HG03139 (cell line): ENCODE data around the gene RTEL1.
"Not testable (repeated sequence)": the region's sequence is repeated elsewhere in the genome, so short reads cannot be mapped to it uniquely, and the experiment has no call there.

Experiments
- ATAC-seq: cut with Tn5 transposase; IDR thresholded peaks from one replicate; pipeline ENCODE4 v1.9.1; 2021; ENCODE audit not compliant: unreplicated experiment

The RTEL1 gene

GRCh38 chr20:63652192-63652980 is 5.7 kb upstream of the RTEL1 start:
- no peak for ATAC-seq

DNA sequence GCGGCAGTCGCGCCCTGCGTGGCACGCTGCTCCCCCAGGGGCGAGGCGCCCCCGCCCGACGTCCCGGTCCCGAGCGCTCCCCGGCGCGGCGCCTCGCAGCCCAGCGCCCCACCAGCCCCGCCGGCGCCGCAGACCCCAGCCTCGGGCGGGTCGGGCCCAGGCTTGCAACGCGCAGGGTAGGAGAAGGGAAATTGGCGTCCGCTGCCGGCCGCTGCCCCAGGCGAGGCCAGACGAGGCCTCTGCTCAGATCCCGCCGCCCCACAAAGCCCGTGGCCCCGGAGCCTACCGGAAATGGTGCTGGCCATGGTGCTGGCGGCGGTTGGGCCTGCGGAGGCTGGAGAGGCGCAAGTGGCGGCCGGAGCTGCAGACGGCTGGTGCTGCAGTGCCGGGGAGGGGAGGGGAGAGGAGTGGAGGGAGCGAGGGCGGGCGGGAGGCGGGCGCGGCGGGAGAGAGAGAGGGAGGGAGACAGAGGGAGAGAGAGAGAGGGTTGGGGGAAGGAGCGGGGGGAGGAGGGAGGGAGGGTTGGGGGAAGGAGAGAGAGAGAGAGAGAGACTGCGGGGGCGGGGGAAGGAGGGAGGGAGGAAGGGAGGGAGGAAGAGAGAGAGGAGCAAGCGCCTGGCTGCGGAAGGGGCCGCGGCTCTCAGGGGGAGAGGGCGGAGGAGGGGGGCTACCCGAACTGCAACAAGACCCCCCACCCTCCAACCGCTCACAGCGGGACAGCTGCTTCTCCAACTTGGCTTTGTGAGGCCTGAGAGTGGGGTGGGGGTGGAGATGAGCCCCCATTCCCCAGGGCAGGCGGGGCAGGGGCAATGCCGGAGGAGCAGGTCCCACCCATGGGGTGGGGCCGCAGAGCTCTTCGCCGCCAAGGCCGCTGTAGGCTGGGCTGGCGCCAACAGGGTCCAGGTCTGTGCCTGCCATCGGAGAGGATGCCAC is 4.8 kb upstream of the RTEL1 start, which contains the start of gene STMN3:
Gene STMN3 (minus strand): TSS at position 384 of the 933 bp plus-strand sequence. CDS start 79 bp downstream, at position 305.
- no peak for ATAC-seq

DNA sequence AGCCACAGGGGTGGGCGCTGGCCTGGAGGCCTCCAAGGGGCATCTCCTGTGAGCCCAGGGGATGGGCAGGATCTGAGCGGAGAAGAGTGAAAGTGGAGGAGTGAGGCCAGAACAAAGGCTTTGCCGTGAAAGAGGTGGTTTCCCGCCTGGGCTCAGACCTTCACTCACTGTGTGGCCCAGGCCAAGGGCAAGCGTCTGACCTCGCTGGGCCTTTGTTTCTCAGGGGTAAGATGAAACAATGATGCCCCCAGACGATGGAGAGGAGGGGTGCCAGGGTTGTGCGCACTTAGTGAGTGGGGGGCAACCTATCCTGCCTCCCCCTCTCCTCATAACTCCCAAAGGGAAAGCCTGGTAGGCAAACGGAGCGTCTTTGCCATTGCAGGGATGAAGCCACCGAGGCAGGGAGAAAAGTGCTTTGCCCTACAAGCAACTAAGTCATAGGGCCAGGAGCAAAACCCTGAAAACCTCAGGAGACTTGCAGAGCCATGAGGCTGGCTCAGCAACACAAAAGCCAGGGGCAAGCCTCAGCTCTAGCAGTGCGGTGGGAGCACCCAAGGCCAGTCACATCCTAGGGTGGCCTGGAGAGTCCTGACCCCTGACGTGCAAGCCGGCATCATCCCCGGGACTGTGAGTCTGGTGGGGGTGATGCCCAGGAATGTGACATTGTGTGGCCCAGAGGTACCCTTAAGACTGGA is 4.0 kb upstream of the RTEL1 start:
- no peak for ATAC-seq

DNA sequence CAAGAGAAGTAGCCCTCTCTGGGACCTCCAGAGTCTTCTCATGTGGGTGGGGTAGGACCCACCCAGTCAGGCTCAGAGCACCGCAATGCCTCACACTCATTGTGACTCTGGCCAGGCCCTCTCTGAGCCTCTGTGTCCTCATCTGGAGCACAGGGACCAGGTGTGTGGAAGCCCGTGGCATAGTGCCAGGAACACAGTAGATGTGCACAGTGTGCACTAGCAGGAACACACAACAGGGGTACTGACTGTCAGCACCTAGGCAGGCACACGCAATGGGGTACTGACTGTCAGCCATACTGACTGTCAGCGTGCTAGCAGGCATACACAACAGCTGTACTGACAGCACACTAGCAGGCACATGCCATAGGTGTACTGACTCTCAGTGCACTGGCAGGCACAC is 2.9 kb upstream of the RTEL1 start:
- ATAC-seq: no peak

- ATAC-seq: no peak
Measured at GRCh38 chr20:63656451-63656850, 1.7 kb upstream of the RTEL1 start.

DNA sequence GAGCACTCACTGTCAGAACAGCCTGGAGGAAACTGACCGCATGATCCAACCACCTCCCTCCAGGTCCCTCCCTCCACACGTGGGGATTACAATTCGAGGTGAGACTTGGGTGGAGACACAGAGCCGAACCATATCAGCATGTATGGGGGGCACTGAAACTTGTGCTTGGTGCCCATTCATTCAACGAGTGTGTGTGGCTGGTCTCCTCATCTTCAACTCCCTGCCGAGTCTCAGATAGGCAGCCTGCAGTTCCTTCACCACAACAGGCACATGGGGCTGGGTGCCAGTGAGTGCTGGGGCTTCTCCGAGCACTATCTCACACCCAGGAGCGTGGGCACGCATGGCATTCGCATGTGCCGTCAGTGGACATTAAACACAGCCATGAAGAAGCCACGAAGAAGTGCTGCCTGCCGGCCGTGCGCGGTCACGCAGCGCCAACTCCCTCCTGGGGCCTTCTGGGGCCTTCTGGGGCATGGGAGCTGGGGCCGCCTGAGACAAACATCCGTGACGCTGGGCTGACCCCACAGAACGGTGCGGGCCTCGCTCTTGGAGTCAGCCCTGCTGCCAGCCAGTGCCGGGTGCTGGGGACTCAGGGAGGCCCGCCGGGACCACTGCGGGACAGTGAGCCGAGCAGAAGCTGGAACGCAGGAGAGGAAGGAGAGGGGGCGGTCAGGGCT is 714 bp upstream of the RTEL1 start:
- no peak for ATAC-seq

DNA sequence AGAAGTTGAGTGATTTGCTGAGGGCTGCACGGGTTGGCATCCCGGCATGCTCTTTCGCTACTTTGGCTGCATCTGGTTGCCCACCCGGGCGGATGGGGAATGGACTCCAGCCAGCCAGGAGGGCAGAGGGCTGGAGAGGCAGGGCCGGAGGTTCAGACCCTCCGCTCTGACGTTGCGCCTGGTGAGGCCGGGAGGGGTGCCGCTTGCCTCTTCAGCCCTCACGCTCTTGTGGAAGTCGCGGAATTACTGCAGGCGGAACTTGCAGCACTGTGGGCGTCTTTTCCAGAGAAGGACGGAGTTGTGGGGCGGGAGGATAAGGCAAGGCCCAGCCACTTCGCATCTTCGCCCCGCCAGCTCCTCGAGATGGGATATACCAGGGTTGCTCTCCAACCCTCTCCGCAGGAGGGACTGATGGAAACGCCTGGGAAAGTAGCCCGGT is 656 bp downstream of the RTEL1 start:
- ATAC-seq: peak; percentile 16

- ATAC-seq: no peak
Measured at GRCh38 chr20:63659370-63659769, 1.3 kb downstream of the RTEL1 start.

DNA sequence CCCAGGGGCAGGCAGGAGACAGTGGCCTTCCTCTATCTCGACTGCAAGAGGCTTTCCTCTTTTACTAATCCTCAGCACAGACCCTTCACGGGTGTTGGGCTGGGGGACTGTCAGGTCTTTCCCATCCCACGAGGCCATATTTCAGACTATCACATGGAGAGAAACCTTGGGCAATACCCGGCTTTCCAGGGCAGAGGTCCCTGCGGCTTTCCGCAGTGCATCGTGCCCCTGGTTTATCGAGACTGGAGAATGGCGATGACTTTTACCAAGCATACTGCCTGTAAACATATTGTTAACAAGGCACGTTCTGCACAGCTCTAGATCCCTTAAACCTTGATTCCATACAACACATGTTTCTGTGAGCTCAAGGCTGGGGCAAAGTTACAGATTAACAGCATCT is 2.1 kb downstream of the RTEL1 start:
- ATAC-seq: not testable (repeated sequence)

- ATAC-seq: no peak
Measured at GRCh38 chr20:63660622-63661021, 2.5 kb downstream of the RTEL1 start.

DNA sequence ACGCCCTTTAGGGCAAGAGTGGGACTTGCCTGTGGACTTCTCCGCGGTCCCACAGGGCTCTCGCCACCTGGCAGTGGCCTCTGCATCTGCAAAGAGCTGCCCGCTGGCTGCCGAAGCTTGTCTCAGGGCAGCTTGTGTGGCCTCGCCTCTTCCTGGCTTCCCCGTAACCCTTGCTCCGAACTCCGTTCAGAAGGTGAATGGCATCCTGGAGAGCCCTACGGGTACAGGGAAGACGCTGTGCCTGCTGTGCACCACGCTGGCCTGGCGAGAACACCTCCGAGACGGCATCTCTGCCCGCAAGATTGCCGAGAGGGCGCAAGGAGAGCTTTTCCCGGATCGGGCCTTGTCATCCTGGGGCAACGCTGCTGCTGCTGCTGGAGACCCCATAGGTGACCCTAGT is 3.0 kb downstream of the RTEL1 start:
- no peak for ATAC-seq

DNA sequence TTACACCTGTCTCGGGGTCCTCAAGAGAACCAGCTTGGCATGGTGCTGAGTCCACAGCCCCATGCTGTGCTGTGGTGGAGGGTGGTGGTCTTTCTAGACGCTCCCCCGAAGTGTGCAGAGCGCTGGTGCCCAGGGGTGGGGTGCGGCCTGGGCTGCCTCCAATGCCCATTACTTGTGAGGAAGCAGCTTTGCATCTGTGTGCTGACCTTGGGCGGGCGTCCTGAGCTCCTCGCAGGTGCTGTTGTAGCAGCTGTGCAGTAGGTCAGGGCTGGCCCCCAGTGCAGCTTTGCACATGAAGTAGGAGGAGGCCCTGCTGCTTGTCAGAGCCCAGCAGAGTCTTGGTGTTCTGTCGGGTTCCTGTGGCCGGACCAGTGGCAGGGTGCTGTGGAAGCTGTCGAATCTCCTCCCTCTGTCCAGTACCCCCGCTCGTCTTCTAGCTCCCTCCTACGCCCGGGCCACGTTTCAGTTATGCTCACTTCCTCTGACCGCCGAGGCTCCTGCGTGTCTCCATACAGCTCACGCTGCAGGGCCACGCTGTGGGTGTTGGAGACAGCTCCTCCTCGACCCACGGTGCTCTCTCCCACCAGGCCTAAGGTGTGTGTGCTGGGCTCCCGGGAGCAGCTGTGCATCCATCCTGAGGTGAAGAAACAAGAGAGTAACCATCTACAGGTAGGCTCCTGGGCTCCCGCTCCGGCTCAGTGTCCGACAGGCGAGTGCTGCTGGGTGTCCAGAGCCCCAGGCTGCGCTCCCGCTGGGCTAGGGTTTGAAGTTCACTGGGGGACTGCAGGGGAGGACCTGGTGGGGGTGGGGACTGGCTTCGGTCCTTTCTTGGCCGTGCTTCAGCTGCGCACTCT is 4.1 kb downstream of the RTEL1 start:
- ATAC-seq: no peak

DNA sequence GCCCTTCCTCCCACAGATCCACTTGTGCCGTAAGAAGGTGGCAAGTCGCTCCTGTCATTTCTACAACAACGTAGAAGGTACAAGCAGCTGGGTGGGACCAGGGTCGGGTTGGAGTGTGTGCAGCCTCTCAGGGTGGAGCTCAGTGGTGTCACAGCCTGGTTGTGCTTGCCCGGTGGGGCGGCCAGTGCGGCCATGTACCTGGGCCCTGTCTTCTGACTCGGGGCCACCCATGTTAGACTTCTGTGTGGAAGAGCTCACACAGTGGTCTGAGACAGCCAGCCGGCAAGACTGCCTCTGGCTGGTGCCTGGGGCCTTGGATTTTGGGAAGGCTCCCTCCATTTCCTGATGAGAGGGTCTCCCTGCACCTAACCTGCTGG is 4.7 kb downstream of the RTEL1 start:
- ATAC-seq: no peak

- no peak for ATAC-seq
Measured at GRCh38 chr20:63663332-63664066, 5.4 kb downstream of the RTEL1 start.

DNA sequence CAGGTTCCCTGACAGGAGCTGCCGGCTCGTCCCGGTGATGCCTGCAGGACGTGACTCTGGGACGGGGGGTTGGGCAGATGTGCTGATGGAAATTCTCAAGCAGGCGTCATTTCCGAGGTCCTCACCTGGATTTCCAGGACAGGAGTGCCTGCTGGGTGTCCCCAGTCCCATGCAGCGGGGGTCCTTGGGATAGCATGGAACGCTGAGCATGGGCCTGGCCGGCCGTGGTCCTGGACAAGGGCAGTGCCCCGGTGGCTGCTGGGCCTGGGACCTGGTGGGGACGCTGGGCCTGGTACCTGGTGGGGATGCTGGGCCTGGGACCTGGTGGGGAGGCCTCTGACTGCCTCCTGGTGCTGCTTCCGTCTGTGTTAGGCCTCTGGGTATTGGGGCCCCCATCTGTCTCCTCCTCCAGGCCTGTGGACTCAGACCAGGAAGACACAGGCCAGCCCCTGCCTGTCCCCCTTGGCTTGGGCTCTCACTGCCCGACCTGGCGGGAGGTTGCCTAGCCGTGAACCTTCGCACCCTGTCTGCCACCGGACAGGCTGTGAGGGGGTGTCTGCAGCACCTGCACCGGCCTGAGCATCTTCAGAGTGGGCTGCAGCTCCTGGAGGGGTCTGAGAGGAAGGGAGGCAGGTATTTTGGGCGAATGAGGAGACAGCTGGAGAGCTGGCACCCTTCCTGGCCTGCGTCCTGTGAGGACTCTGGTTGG is 6.2 kb downstream of the RTEL1 start:
- no peak for ATAC-seq

GRCh38 chr20:63664861-63665594 is 6.9 kb downstream of the RTEL1 start:
- no peak for ATAC-seq

DNA sequence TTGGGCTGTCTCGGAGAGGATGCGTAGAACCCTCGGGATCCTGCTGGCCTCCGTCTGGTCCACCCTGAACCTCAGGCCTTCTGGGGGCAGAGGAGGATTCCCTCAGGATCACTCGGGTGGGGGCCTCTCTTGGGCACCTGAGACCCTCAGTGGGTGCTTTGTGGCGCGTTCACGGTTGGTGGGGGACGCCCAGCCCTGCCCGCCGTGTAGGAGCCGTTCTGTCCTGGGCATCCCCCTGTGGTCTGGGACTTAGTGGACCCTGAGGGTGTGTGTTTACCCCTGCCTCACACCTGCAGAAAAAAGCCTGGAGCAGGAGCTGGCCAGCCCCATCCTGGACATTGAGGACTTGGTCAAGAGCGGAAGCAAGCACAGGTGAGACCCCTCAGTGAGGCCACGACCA is 7.6 kb downstream of the RTEL1 start:
- ATAC-seq: no peak

DNA sequence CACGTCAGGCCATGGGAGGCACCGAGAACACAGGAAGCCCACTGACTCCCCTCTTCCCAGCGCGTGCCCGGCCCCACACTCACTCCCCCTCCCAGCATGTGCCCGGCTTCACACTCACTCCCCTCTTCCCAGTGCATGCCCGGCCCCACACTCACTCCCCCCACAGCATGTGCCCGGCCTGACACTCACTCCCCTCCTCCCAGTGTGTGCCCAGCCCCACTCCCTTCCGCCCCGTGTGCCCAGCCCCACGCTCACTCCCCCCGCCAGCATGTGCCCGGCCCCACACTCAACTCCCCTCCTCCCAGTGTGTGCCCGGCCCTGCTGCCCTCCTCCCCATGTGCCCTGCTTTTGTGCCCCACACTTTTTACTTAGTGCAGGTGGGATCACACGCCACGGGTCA is 9.7 kb downstream of the RTEL1 start:
- ATAC-seq: no peak
